Endothelial cell of umbilical vein (primary cell): ENCODE results near the gene SLC11A1. TPM values are rescaled to one million over a fixed set of nuclear protein-coding genes. Genes with fewer than 3 reads are reported as not detected.

ENCODE experiments used
- BruUV-seq: library from RNA; stranded (reverse); fragments of 400-500 nt; replicated peaks from 2 replicates; lab custom pipeline; 2021; lab: Mats Ljungman, UMichigan
- CTCF ChIA-PET: fragments of 300-600, 350-600 bp; sonication (Branson Sonifier 250); formaldehyde crosslinking; loops from one replicate; lab custom pipeline; 2021; ENCODE audit warnings: antibody characterized with exemption, inconsistent platforms; lab: Charles Lee
- POLR2A ChIA-PET: fragments of 300-600, 350-600 bp; sonication (Branson Sonifier 250); formaldehyde crosslinking; loops from one replicate; lab custom pipeline; 2021; ENCODE audit warnings: antibody characterized with exemption, inconsistent platforms; lab: Charles Lee
- DNase-seq: peaks from one replicate; pipeline ENCODE4 v3.0.0-alpha.2; 2011; ENCODE audit warnings: low read depth, low spot score
- FAIRE-seq: peaks from 2 replicates; lab custom pipeline; 2011; peaks lifted over from hg19 to GRCh38; lab: Jason Lieb, UNC
- H2AFZ ChIP-seq: 2 replicates; pipeline ENCODE4 v1.6.0; 2012; ENCODE audit warnings: low read depth, low read length, control low read depth, inconsistent platforms
- H3K27ac ChIP-seq: 2 replicates; pipeline ENCODE4 v1.5.1; 2011; ENCODE audit warnings: low read depth, mild to moderate bottlenecking, control low read depth, low read length, moderate library complexity; ENCODE audit not compliant: insufficient read depth
- H3K27me3 ChIP-seq, 2 experiments: 2 replicates each; pipeline versions ENCODE4 v1.6.0 to v1.6.1; 2011; ENCODE audit warnings: low read length in 2 of 2, mixed read lengths in 1 of 2; ENCODE audit not compliant: control insufficient read depth in 2 of 2, insufficient read depth in 2 of 2
- H3K36me3 ChIP-seq, 2 experiments: 2 replicates in 1 of 2; 3 replicates in 1 of 2; pipeline ENCODE4 v1.5.1; 2011; ENCODE audit warnings: low read length in 2 of 2, mild to moderate bottlenecking in 1 of 2, moderate library complexity in 1 of 2; ENCODE audit not compliant: control insufficient read depth in 2 of 2, insufficient read depth in 2 of 2; ENCODE audit errors: extremely low read depth in 1 of 2
- H3K4me1 ChIP-seq: 3 replicates; pipeline ENCODE4 v1.5.1; 2011; ENCODE audit warnings: mild to moderate bottlenecking, low read length; ENCODE audit not compliant: control insufficient read depth, insufficient read depth; ENCODE audit errors: extremely low read depth
- H3K4me2 ChIP-seq: 2 replicates; pipeline ENCODE4 v1.6.1; 2011; ENCODE audit warnings: low read length, control low read depth, mixed read lengths; ENCODE audit not compliant: insufficient read depth
- H3K4me3 ChIP-seq, 3 experiments: fragments of 200-600 bp in 1 of 3; sonication (generic), shearing (Covaris generic) in 1 of 3; replicated peaks in 1 of 3; 2 replicates each; pipeline ENCODE4 v1.5.1; 2011 to 2016; ENCODE audit warnings: control low read depth in 3 of 3, low read length in 3 of 3, mild to moderate bottlenecking in 2 of 3, inconsistent platforms in 1 of 3, low read depth in 1 of 3, moderate library complexity in 1 of 3; ENCODE audit not compliant: insufficient read depth in 1 of 3
- H3K79me2 ChIP-seq: 2 replicates; pipeline ENCODE4 v1.6.0; 2012; ENCODE audit warnings: low read length, inconsistent platforms; ENCODE audit not compliant: control insufficient read depth, insufficient read depth
- H3K9ac ChIP-seq: replicated peaks from 2 replicates; pipeline ENCODE3; 2011; ENCODE audit warnings: low read length, control low read depth; ENCODE audit not compliant: insufficient read depth; ENCODE audit errors: extremely low read depth
- H3K9me1 ChIP-seq: replicated peaks from 3 replicates; pipeline ENCODE4 v1.6.0; 2011; ENCODE audit warnings: mild to moderate bottlenecking, low read length; ENCODE audit not compliant: control insufficient read depth, insufficient read depth; ENCODE audit errors: extremely low read depth
- H3K9me3 ChIP-seq: replicated peaks from 2 replicates; pipeline ENCODE4 v1.5.1; 2012; ENCODE audit warnings: low read length, inconsistent platforms; ENCODE audit not compliant: control insufficient read depth, insufficient read depth
- H4K20me1 ChIP-seq: replicated peaks from 2 replicates; pipeline ENCODE3; 2011; ENCODE audit warnings: mild to moderate bottlenecking, low read length; ENCODE audit not compliant: control insufficient read depth, insufficient read depth; ENCODE audit errors: extremely low read depth
- EZH2 ChIP-seq: IDR thresholded peaks from 2 replicates; pipeline ENCODE4 v1.6.1; 2012; ENCODE audit warnings: borderline replicate concordance, low read depth, mild to moderate bottlenecking, moderate library complexity, low read length, inconsistent platforms; ENCODE audit not compliant: severe bottlenecking
- MYC ChIP-seq: IDR thresholded peaks from one replicate; pipeline ENCODE4 v1.6.1; 2011; ENCODE audit warnings: mild to moderate bottlenecking, low read depth, low read length
- POLR2A ChIP-seq: IDR thresholded peaks from 2 replicates; pipeline ENCODE4 v1.6.1; 2012; ENCODE audit warnings: low read depth, mild to moderate bottlenecking, control low read depth, low read length
- POLR2AphosphoS5 ChIP-seq: IDR thresholded peaks from 2 replicates; pipeline ENCODE4 v1.6.1; 2012; ENCODE audit warnings: low read depth, mild to moderate bottlenecking, control low read depth, low read length, moderate library complexity; ENCODE audit not compliant: insufficient read depth
- dilution Hi-C: fragments of 300-500 bp; cut with MboI; formaldehyde crosslinking; loops from one replicate; pipeline ENCODE4 v1.15.0; 2019; ENCODE audit warnings: low sequenced_read_pairs; ENCODE audit not compliant: extremely low pct_ligation_motif_present
- intact Hi-C: fragments of 100-400 bp; cut with micrococcal nuclease; formaldehyde crosslinking; loops from one replicate; pipeline ENCODE4 v1.10.0; 2022
- polyA plus RNA-seq, 4 experiments: library from polyadenylated mRNA; depleted of rRNA in 3 of 4; stranded (reverse) in 3 of 4; unstranded in 1 of 4; fragments of >200 nt; gene quantifications; 2 replicates each; pipeline versions ENCODE4 v1.2.1 to v1.2.3, GENCODE V29; 2011 to 2012; ENCODE audit warnings: missing spikeins in 1 of 4
- total RNA-seq: library from RNA; stranded (reverse); gene quantifications from 2 replicates; pipeline ENCODE4 v1.2.3, GENCODE V29; 2021
- TF ChIP-seq, protein P1 (sequence below): IDR thresholded peaks from 2 replicates; pipeline ENCODE4 v1.6.1; 2011; ENCODE audit not compliant: insufficient read depth, insufficient read length
- TF ChIP-seq, protein P2 (sequence below), 2 donors: IDR thresholded peaks; 1 replicate in 1 of 2; 2 replicates in 1 of 2; pipeline ENCODE4 v1.5.1; 2011; ENCODE audit warnings: low read length in 2 of 2, mild to moderate bottlenecking in 2 of 2, moderate library complexity in 2 of 2, control low read depth in 1 of 2, inconsistent platforms in 1 of 2, low read depth in 1 of 2; ENCODE audit not compliant: insufficient read depth in 1 of 2; ENCODE audit errors: extremely low read depth in 1 of 2

The SLC11A1 gene
- total and polyA plus RNA-seq, 2 donors (not counting 3 experiments of a cell fraction or from before 2014, with no cell fraction given) = 0.03 TPM; not detected in 1

DNA sequence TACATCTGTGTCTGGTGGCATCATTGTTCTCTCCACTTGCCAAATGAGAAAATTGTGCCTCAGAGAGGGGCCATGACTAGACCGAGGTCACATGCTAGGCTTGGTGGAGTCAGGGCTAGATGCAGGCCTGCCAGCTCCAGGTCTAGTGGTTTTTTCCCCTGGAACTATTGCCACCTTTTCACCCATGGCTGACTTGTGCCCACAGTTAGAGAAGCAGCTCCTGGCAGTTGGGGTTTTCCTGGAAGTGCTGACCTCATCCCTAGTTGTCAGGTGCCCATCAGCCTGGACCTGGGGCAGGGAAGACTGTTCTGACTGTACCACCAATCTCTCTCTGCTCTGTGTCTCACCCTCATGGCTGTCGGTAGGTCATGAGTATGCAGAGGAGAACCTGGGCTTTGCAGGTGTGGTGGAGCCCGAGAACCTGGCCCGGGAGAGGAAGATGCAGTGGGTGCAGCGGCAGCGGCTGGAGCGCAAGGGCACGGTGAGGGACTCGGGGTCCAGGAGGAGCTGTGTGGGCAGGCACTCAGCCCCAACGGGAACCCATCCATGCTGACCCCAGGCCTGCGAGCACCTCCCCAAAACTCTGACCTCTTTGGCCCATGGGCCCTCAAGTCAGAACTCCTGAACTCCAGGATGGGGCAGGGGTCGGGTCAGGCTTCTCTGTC lies 37.9 kb upstream of the SLC11A1 start:
- H3K9ac ChIP-seq = no peak overlapping the region
- no peak overlapping the region for H3K27ac ChIP-seq
- ChIA-PET POLR2A (no interaction called here), CTCF (interaction anchor here (0.7 to 0.9 kb wide), 2 partner anchors 12 to 52 kb away, joined by 3 to 4 read pairs; no protein-coding TSS in a partner anchor)
- TF ChIP-seq POLR2A (no peak), MYC (no peak), EZH2 (no peak), POLR2AphosphoS5 (no peak)
- TF ChIP-seq, protein P1, sequence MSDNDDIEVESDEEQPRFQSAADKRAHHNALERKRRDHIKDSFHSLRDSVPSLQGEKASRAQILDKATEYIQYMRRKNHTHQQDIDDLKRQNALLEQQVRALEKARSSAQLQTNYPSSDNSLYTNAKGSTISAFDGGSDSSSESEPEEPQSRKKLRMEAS = no peak
- TF ChIP-seq, protein P2, sequence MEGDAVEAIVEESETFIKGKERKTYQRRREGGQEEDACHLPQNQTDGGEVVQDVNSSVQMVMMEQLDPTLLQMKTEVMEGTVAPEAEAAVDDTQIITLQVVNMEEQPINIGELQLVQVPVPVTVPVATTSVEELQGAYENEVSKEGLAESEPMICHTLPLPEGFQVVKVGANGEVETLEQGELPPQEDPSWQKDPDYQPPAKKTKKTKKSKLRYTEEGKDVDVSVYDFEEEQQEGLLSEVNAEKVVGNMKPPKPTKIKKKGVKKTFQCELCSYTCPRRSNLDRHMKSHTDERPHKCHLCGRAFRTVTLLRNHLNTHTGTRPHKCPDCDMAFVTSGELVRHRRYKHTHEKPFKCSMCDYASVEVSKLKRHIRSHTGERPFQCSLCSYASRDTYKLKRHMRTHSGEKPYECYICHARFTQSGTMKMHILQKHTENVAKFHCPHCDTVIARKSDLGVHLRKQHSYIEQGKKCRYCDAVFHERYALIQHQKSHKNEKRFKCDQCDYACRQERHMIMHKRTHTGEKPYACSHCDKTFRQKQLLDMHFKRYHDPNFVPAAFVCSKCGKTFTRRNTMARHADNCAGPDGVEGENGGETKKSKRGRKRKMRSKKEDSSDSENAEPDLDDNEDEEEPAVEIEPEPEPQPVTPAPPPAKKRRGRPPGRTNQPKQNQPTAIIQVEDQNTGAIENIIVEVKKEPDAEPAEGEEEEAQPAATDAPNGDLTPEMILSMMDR (IDR thresholded peaks at IDR 0.05; ENCODE audit: extremely low read depth in 1 of 2, insufficient read depth in 1 of 2, low read depth in 1 of 2, low read length in 2 of 2) = no peak
- intact Hi-C loops (no loop called here), dilution Hi-C loops (no loop called here)
- H3K9me1 ChIP-seq = no peaks in the 10 kb centered on the region
- no peaks in the 10 kb centered on the region for H3K79me2 ChIP-seq
- peaks cover 0 to 12% of the 10 kb centered on the region in 2 experiments for H3K36me3 ChIP-seq
- H3K4me3 ChIP-seq = no peak overlapping the region
- H2AFZ ChIP-seq = no peak overlapping the region
- H3K9me3 ChIP-seq = no peaks in the 10 kb centered on the region
- no peaks in the 10 kb centered on the region for H4K20me1 ChIP-seq
- H3K4me1 ChIP-seq = no peaks in the 10 kb centered on the region
- BruUV-seq = no TSS peak
- no peaks in the 10 kb centered on the region for H3K27me3 ChIP-seq
- FAIRE-seq = no peak
- no peak for DNase-seq
- H3K4me2 ChIP-seq = no peak overlapping the region
